ENCODE results near the gene SLC15A4. TPM values are rescaled to one million over a fixed set of nuclear protein-coding genes. Genes with fewer than 3 reads are reported as not detected.

Gene SLC15A4
- total and polyA plus RNA-seq, 2 donors (not counting 3 experiments of a cell fraction or from before 2014, with no cell fraction given), result 19.6 to 24.5 TPM

- intact Hi-C loops (cut with micrococcal nuclease), result no loop called here
- BruUV-seq (replicated peaks), result no TSS peak
Measured at GRCh38 chr12:128842579-128842978, 18.8 kb upstream of the SLC15A4 start.

GRCh38 chr12:128840862-128841468, 17.2 kb upstream of the SLC15A4 start:
- Histone ChIP-seq H3K4me2 (ENCODE audit: insufficient read depth, low read length) (no peak overlapping the region), H3K4me1 (ENCODE audit: control insufficient read depth, extremely low read depth, insufficient read depth, low read length) (no peaks in the 10 kb centered on the region), H3K27ac (ENCODE audit: insufficient read depth, low read depth, low read length) (no peak overlapping the region), H4K20me1 (replicated peaks; ENCODE audit: control insufficient read depth, extremely low read depth, insufficient read depth, low read length) (no peaks in the 10 kb centered on the region), H3K9me1 (replicated peaks; ENCODE audit: control insufficient read depth, extremely low read depth, insufficient read depth, low read length) (no peaks in the 10 kb centered on the region), H3K9me3 (replicated peaks; ENCODE audit: control insufficient read depth, insufficient read depth, low read length) (no peaks in the 10 kb centered on the region), H3K79me2 (ENCODE audit: control insufficient read depth, insufficient read depth, low read length) (no peaks in the 10 kb centered on the region), H3K4me3 (replicated peaks in 1 of 3; ENCODE audit: insufficient read depth in 1 of 3, low read depth in 1 of 3, low read length in 3 of 3) (no peak overlapping the region), H3K9ac (replicated peaks; ENCODE audit: extremely low read depth, insufficient read depth, low read length) (no peak overlapping the region), H3K36me3 (ENCODE audit: control insufficient read depth in 2 of 2, extremely low read depth in 1 of 2, insufficient read depth in 2 of 2, low read length in 2 of 2) (no peaks in the 10 kb centered on the region), H3K27me3 (ENCODE audit: control insufficient read depth in 2 of 2, insufficient read depth in 2 of 2, low read length in 2 of 2) (no peaks in the 10 kb centered on the region), H2AFZ (ENCODE audit: low read depth, low read length) (no peak overlapping the region)
- ChIA-PET POLR2A (no interaction called here), CTCF (no interaction called here)
- intact Hi-C loops (cut with micrococcal nuclease) (no loop called here), dilution Hi-C loops (cut with MboI; ENCODE audit: extremely low pct_ligation_motif_present, low sequenced_read_pairs) (no loop called here)
- BruUV-seq (replicated peaks), result no TSS peak
- FAIRE-seq (no peak), DNase-seq (ENCODE audit: low read depth, low spot score) (no peak)
- TF ChIP-seq POLR2A (IDR thresholded peaks at IDR 0.05; ENCODE audit: low read depth, low read length), result no peak
- no peak for TF ChIP-seq CTCF (IDR thresholded peaks at IDR 0.05; ENCODE audit: extremely low read depth in 1 of 2, insufficient read depth in 1 of 2, low read depth in 1 of 2, low read length in 2 of 2)
- TF ChIP-seq FOS (IDR thresholded peaks at IDR 0.05; ENCODE audit: borderline replicate concordance, insufficient read depth, low read length), result no peak
- TF ChIP-seq POLR2AphosphoS5 (IDR thresholded peaks at IDR 0.05; ENCODE audit: insufficient read depth, low read depth, low read length), result no peak
- TF ChIP-seq MAX (IDR thresholded peaks at IDR 0.05; ENCODE audit: insufficient read depth, insufficient read length), result no peak
- TF ChIP-seq JUN (IDR thresholded peaks at IDR 0.05; ENCODE audit: borderline replicate concordance, insufficient read depth, insufficient read length, low read depth), result no peak
- no peak for TF ChIP-seq MYC (IDR thresholded peaks at IDR 0.05; ENCODE audit: low read depth, low read length)
- TF ChIP-seq EZH2 (IDR thresholded peaks at IDR 0.05; ENCODE audit: borderline replicate concordance, low read depth, low read length, severe bottlenecking), result no peak
- TF ChIP-seq GATA2 (IDR thresholded peaks at IDR 0.05; ENCODE audit: insufficient read depth, insufficient read length, low read depth, low read length), result no peak

More at GRCh38 chr12:128842579-128842978, 18.8 kb upstream of the SLC15A4 start:
- DNase-seq (ENCODE audit: low read depth, low spot score), result no peak
- CTCF ChIA-PET, result no interaction called here
- H3K36me3 ChIP-seq (ENCODE audit: control insufficient read depth in 2 of 2, extremely low read depth in 1 of 2, insufficient read depth in 2 of 2, low read length in 2 of 2), result no peaks in the 10 kb centered on the region
- TF ChIP-seq MYC (IDR thresholded peaks at IDR 0.05; ENCODE audit: low read depth, low read length) (no peak), CTCF (IDR thresholded peaks at IDR 0.05; ENCODE audit: extremely low read depth in 1 of 2, insufficient read depth in 1 of 2, low read depth in 1 of 2, low read length in 2 of 2) (no peak), GATA2 (IDR thresholded peaks at IDR 0.05; ENCODE audit: insufficient read depth, insufficient read length, low read depth, low read length) (no peak)
- no peak overlapping the region for H2AFZ ChIP-seq (ENCODE audit: low read depth, low read length)
- POLR2A ChIA-PET, result no interaction called here
- no peak overlapping the region for H3K9ac ChIP-seq (replicated peaks; ENCODE audit: extremely low read depth, insufficient read depth, low read length)
- no peaks in the 10 kb centered on the region for H3K4me1 ChIP-seq (ENCODE audit: control insufficient read depth, extremely low read depth, insufficient read depth, low read length)
- no peak overlapping the region for H3K27ac ChIP-seq (ENCODE audit: insufficient read depth, low read depth, low read length)
- no peaks in the 10 kb centered on the region for H3K79me2 ChIP-seq (ENCODE audit: control insufficient read depth, insufficient read depth, low read length)
- no peaks in the 10 kb centered on the region for H3K9me3 ChIP-seq (replicated peaks; ENCODE audit: control insufficient read depth, insufficient read depth, low read length)
- no peaks in the 10 kb centered on the region for H4K20me1 ChIP-seq (replicated peaks; ENCODE audit: control insufficient read depth, extremely low read depth, insufficient read depth, low read length)
- H3K9me1 ChIP-seq (replicated peaks; ENCODE audit: control insufficient read depth, extremely low read depth, insufficient read depth, low read length), result no peaks in the 10 kb centered on the region
- no peak overlapping the region for H3K4me2 ChIP-seq (ENCODE audit: insufficient read depth, low read length)
- no peaks in the 10 kb centered on the region for H3K27me3 ChIP-seq (ENCODE audit: control insufficient read depth in 2 of 2, insufficient read depth in 2 of 2, low read length in 2 of 2)
- dilution Hi-C loops (cut with MboI; ENCODE audit: extremely low pct_ligation_motif_present, low sequenced_read_pairs), result no loop called here
- no peak overlapping the region for H3K4me3 ChIP-seq (replicated peaks in 1 of 3; ENCODE audit: insufficient read depth in 1 of 3, low read depth in 1 of 3, low read length in 3 of 3)
- FAIRE-seq, result no peak

All from endothelial cell of umbilical vein (primary cell).